GM21423 (cell line): ENCODE results near the gene ATP2B3.

Experiments used
- ATAC-seq: cut with Tn5 transposase; IDR thresholded peaks from one replicate; pipeline ENCODE4 v1.9.1; 2021; ENCODE audit warnings: mild to moderate bottlenecking, moderate library complexity; ENCODE audit not compliant: unreplicated experiment

ATP2B3 gene

DNA sequence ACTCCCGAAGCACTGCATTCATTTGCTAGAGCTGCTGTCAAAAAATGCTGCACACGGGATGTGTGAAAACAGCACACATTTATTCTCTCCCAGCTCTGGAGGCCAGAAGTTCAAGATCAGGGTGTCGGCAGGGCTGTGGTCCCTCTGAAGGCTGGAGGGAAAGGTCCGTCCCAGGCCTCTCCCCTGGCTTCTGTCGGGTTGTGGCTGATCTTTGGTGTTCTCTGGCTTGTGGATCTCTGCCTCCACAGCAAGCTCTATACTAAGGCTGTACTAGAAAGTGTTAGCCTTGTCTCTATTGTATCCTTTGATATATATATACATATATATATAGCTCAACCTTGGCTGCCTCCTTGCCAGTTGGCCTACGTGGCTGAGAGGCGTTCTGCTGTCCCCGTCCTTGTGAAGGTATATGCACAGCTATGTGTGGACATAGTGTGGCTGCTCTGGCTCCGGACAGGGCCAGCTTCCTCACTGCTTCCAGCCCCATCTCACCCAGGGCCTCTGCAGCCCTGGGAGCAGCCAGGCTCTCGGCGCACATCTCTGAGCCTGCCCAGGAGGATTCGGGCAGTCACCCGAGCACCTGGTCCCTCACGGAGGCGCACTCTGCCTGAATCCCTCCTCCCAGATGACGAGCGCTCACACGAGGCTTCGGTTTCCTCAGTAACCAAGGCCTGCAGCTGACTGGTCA, 114.6 kb downstream of the ATP2B3 start:
- no peak for ATAC-seq
